Liver (tissue), 9 donors: Measurements from ENCODE around the gene VPS35L. TPM values are rescaled to one million over a fixed set of nuclear protein-coding genes. Genes with fewer than 3 reads are reported as not detected.

Source experiments
- DNase-seq: peaks from one replicate; pipeline ENCODE4 v3.0.0-alpha.2; 2017; ENCODE audit warnings: low spot score
- H3K27ac ChIP-seq, 2 donors: one replicate each; pipeline ENCODE4 v1.7.0; 2013; ENCODE audit warnings: inconsistent platforms in 2 of 2, low read length in 2 of 2, control low read depth in 1 of 2, low read depth in 1 of 2, mild to moderate bottlenecking in 1 of 2
- H3K27me3 ChIP-seq, 4 donors: one replicate each; pipeline versions ENCODE4 v1.6.1 to v1.7.0; 2013; ENCODE audit warnings: low read length in 3 of 4, inconsistent platforms in 1 of 4, mild to moderate bottlenecking in 1 of 4, moderate library complexity in 1 of 4; ENCODE audit not compliant: control insufficient read depth in 4 of 4, insufficient read depth in 4 of 4
- H3K36me3 ChIP-seq, 4 donors: one replicate each; pipeline versions ENCODE4 v1.6.1 to v1.7.0; 2013; ENCODE audit warnings: low read length in 3 of 4, mild to moderate bottlenecking in 3 of 4, low read depth in 1 of 4, moderate library complexity in 1 of 4; ENCODE audit not compliant: control insufficient read depth in 4 of 4, insufficient read depth in 3 of 4
- H3K4me1 ChIP-seq, 4 donors: one replicate each; pipeline versions ENCODE4 v1.6.1 to v1.7.0; 2013; ENCODE audit warnings: low read length in 3 of 4, mild to moderate bottlenecking in 3 of 4, moderate library complexity in 1 of 4; ENCODE audit not compliant: control insufficient read depth in 4 of 4, insufficient read depth in 4 of 4
- H3K4me3 ChIP-seq, 3 donors: one replicate each; pipeline versions ENCODE4 v1.6.1 to v1.7.0; 2013; ENCODE audit warnings: low read length in 3 of 3, control low read depth in 1 of 3, low read depth in 1 of 3, mild to moderate bottlenecking in 1 of 3
- H3K9ac ChIP-seq, 2 donors: one replicate each; pipeline ENCODE4 v1.7.0; 2013; ENCODE audit warnings: low read length in 2 of 2, mild to moderate bottlenecking in 2 of 2, moderate library complexity in 2 of 2, control low read depth in 1 of 2, low read depth in 1 of 2
- H3K9me3 ChIP-seq, 4 donors: one replicate each; pipeline versions ENCODE4 v1.6.1 to v1.7.0; 2013; ENCODE audit warnings: low read length in 3 of 4; ENCODE audit not compliant: control insufficient read depth in 4 of 4
- EGR1 ChIP-seq, 2 donors: IDR thresholded peaks; 2 replicates each; pipeline ENCODE4 v1.6.1; 2016 to 2018; ENCODE audit warnings: antibody characterized with exemption in 2 of 2, low read depth in 2 of 2
- FOXA1 ChIP-seq: IDR thresholded peaks from 2 replicates; pipeline ENCODE4 v1.6.1; 2016; ENCODE audit warnings: antibody characterized with exemption
- FOXA2 ChIP-seq: IDR thresholded peaks from 2 replicates; pipeline ENCODE4 v1.6.1; 2016; ENCODE audit warnings: antibody characterized with exemption
- GABPA ChIP-seq, 2 donors: IDR thresholded peaks in 1 of 2; conservative IDR thresholded peaks in 1 of 2; 2 replicates each; pipeline ENCODE4 v1.6.1; 2016; ENCODE audit warnings: antibody characterized with exemption in 2 of 2, mild to moderate bottlenecking in 1 of 2, moderate library complexity in 1 of 2
- HNF4A ChIP-seq, 2 donors: conservative IDR thresholded peaks; 2 replicates each; pipeline ENCODE4 v1.6.1; 2016; ENCODE audit warnings: antibody characterized with exemption in 2 of 2, mild to moderate bottlenecking in 2 of 2
- HNF4G ChIP-seq: IDR thresholded peaks from 2 replicates; pipeline ENCODE4 v1.6.1; 2016; ENCODE audit warnings: antibody characterized with exemption
- JUND ChIP-seq, 2 donors: IDR thresholded peaks; 2 replicates each; pipeline ENCODE4 v1.6.1; 2016; ENCODE audit warnings: antibody characterized with exemption in 2 of 2
- NR2F2 ChIP-seq: IDR thresholded peaks from 2 replicates; pipeline ENCODE4 v1.6.1; 2016; ENCODE audit warnings: antibody characterized with exemption
- RAD21 ChIP-seq, 2 donors: IDR thresholded peaks; 2 replicates each; pipeline ENCODE4 v1.6.1; 2016; ENCODE audit warnings: antibody characterized with exemption in 2 of 2, mild to moderate bottlenecking in 2 of 2
- RXRA ChIP-seq, 2 donors: IDR thresholded peaks; 2 replicates each; pipeline ENCODE4 v1.6.1; 2017 to 2018; ENCODE audit warnings: antibody characterized with exemption in 2 of 2, mild to moderate bottlenecking in 1 of 2
- SP1 ChIP-seq: IDR thresholded peaks from 2 replicates; pipeline ENCODE4 v1.6.1; 2018; ENCODE audit warnings: antibody characterized with exemption, mild to moderate bottlenecking
- TAF1 ChIP-seq: conservative IDR thresholded peaks from 2 replicates; pipeline ENCODE4 v1.6.1; 2016; ENCODE audit warnings: antibody characterized with exemption, mild to moderate bottlenecking
- YY1 ChIP-seq: IDR thresholded peaks from 2 replicates; pipeline ENCODE4 v1.6.1; 2016; ENCODE audit warnings: antibody characterized with exemption, mild to moderate bottlenecking
- WGBS: extraction: QIAGEN DNeasy Blood & Tissue Kit; methylation state at CpG from one replicate; pipeline ENCODE4 v1.1.7; 2013; 5-methylcytosine and 5-hydroxymethylcytosine counted together
- polyA plus RNA-seq, 2 donors: library from polyadenylated mRNA; stranded (reverse) in 1 of 2; unstranded in 1 of 2; fragments of 200-250 nt in 1 of 2; fragments of >200 nt in 1 of 2; fragmentation: Nextera tagmentation in 1 of 2; extraction: Ambion mirVana in 1 of 2; gene quantifications; one replicate each; pipeline versions ENCODE4 v1.2.1 to v1.2.3, GENCODE V29; 2013 to 2015
- total RNA-seq, 2 donors: library from RNA; depleted of rRNA; stranded (reverse); fragments of >200 nt; gene quantifications; one replicate each; pipeline ENCODE4 v1.2.3, GENCODE V29; 2014
- TF ChIP-seq, protein P1 (sequence below): fragments of 150-350 bp; IDR thresholded peaks from 2 replicates; pipeline ENCODE4 v1.5.1; 2017; ENCODE audit warnings: improper control_type of control experiment, low read depth, low read length; ENCODE audit not compliant: missing input control
- TF ChIP-seq, protein P2 (sequence below): IDR thresholded peaks from 2 replicates; pipeline ENCODE4 v1.6.1; 2016; ENCODE audit warnings: antibody characterized with exemption
- TF ChIP-seq, protein P3 (sequence below): IDR thresholded peaks from 2 replicates; pipeline ENCODE4 v1.6.1; 2016; ENCODE audit warnings: antibody characterized with exemption
- TF ChIP-seq, protein P4 (sequence below): IDR thresholded peaks from 2 replicates; pipeline ENCODE4 v1.6.1; 2016; ENCODE audit warnings: antibody characterized with exemption
- donor health status: healthy.
- donor health status: healthy.
- donor health status: healthy.
- donor health status: healthy.
- donor health status: healthy.

The VPS35L gene
- total and polyA plus RNA-seq, 4 donors, result 10.5 to 18.2 (median 15.1) TPM

DNA sequence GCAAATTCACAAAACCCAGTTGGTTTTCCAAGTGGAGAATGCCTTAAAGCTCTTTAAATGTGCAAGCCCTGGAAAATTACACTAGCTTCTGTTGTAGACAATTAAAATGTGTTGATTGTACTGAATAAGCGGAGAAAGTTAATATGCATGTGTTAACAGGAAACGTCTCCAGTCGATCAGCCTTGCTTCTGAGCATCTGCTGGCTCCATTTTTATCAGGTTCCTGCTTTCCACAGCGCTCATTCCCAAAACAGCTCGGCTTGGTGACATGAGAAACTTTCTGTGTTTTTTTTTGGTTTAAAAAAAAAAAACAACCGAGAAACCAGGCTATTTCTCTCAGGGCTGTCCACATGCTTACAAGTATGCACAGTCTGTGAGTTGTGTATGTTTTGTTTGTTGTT lies 60.7 kb downstream of the VPS35L start:
- Histone ChIP-seq H3K27me3 (no peaks in the 10 kb centered on the region), H3K9ac (no peak overlapping the region), H3K27ac (no peak overlapping the region), H3K4me3 (no peak overlapping the region), H3K4me1 (no peaks in the 10 kb centered on the region), H3K9me3 (no peaks in the 10 kb centered on the region), H3K36me3 (peaks cover 1 to 30% (median 15%) of the 10 kb centered on the region in 4 donors)
- no peak for DNase-seq
- TF ChIP-seq HNF4A (conservative IDR thresholded peaks at IDR 0.05) (no peak), JUND (IDR thresholded peaks at IDR 0.05) (no peak), GABPA (IDR thresholded peaks at IDR 0.05 in 1 of 2, conservative IDR thresholded peaks at IDR 0.05 in 1 of 2) (no peak), RAD21 (IDR thresholded peaks at IDR 0.05) (no peak), FOXA1 (no peak), NR2F2 (no peak), FOXA2 (no peak), EGR1 (IDR thresholded peaks at IDR 0.05; ENCODE audit: low read depth in 2 of 2) (no peak), SP1 (no peak), YY1 (no peak)
- TF ChIP-seq, protein P1, sequence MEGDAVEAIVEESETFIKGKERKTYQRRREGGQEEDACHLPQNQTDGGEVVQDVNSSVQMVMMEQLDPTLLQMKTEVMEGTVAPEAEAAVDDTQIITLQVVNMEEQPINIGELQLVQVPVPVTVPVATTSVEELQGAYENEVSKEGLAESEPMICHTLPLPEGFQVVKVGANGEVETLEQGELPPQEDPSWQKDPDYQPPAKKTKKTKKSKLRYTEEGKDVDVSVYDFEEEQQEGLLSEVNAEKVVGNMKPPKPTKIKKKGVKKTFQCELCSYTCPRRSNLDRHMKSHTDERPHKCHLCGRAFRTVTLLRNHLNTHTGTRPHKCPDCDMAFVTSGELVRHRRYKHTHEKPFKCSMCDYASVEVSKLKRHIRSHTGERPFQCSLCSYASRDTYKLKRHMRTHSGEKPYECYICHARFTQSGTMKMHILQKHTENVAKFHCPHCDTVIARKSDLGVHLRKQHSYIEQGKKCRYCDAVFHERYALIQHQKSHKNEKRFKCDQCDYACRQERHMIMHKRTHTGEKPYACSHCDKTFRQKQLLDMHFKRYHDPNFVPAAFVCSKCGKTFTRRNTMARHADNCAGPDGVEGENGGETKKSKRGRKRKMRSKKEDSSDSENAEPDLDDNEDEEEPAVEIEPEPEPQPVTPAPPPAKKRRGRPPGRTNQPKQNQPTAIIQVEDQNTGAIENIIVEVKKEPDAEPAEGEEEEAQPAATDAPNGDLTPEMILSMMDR, result no peak
- 95% methylated on average over 6 of the region's 6 CpGs for WGBS

DNA sequence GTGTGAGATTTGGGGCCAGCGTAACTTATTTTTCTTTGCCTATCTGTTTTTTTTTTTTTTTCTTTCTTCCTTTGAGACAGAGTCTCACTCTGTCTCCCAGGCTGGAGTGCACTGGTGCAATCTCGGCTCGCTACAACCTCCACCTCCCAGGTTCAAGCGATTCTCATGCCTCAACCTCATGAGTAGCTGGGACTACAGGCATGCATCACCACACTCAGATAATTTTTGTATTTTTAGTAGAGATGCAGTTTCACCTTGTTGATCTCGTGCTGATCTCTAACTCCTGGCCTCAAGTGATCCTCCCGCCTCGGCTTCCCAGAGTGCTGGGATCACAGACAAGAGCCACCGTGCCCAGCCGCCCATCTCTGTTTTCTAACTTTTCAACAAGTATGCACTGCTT lies 63.4 kb downstream of the VPS35L start:
- WGBS, result 98% methylated on average over 9 of the region's 9 CpGs
- no peaks in the 10 kb centered on the region for H3K9me3 ChIP-seq
- no peak overlapping the region for H3K9ac ChIP-seq
- DNase-seq, result no peak
- H3K4me3 ChIP-seq, result no peak overlapping the region
- H3K4me1 ChIP-seq, result no peaks in the 10 kb centered on the region
- no peaks in the 10 kb centered on the region for H3K27me3 ChIP-seq
- H3K36me3 ChIP-seq, result peaks cover under 1 to 24% (median 13%) of the 10 kb centered on the region in 4 donors
- no peak for TF ChIP-seq RAD21 (IDR thresholded peaks at IDR 0.05)
- TF ChIP-seq, protein P2, sequence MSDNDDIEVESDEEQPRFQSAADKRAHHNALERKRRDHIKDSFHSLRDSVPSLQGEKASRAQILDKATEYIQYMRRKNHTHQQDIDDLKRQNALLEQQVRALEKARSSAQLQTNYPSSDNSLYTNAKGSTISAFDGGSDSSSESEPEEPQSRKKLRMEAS, result no peak
- no peak for TF ChIP-seq JUND (IDR thresholded peaks at IDR 0.05)
- TF ChIP-seq YY1, result no peak
- TF ChIP-seq SP1, result no peak
- no peak for TF ChIP-seq HNF4G
- TF ChIP-seq, protein P3, sequence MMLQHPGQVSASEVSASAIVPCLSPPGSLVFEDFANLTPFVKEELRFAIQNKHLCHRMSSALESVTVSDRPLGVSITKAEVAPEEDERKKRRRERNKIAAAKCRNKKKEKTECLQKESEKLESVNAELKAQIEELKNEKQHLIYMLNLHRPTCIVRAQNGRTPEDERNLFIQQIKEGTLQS, result no peak
- TF ChIP-seq EGR1 (IDR thresholded peaks at IDR 0.05; ENCODE audit: low read depth in 2 of 2), result no peak
- TF ChIP-seq, protein P1, result no peak
- TF ChIP-seq GABPA (IDR thresholded peaks at IDR 0.05 in 1 of 2, conservative IDR thresholded peaks at IDR 0.05 in 1 of 2), result no peak
- TF ChIP-seq, protein P4, sequence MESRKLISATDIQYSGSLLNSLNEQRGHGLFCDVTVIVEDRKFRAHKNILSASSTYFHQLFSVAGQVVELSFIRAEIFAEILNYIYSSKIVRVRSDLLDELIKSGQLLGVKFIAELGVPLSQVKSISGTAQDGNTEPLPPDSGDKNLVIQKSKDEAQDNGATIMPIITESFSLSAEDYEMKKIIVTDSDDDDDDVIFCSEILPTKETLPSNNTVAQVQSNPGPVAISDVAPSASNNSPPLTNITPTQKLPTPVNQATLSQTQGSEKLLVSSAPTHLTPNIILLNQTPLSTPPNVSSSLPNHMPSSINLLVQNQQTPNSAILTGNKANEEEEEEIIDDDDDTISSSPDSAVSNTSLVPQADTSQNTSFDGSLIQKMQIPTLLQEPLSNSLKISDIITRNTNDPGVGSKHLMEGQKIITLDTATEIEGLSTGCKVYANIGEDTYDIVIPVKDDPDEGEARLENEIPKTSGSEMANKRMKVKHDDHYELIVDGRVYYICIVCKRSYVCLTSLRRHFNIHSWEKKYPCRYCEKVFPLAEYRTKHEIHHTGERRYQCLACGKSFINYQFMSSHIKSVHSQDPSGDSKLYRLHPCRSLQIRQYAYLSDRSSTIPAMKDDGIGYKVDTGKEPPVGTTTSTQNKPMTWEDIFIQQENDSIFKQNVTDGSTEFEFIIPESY, result no peak
- TF ChIP-seq RXRA (IDR thresholded peaks at IDR 0.05), result no peak
- no peak for TF ChIP-seq FOXA1
- no peak for TF ChIP-seq TAF1
- TF ChIP-seq NR2F2, result no peak
- no peak overlapping the region for H3K27ac ChIP-seq
